CMK (cell line): ENCODE measurements around the gene FSD2.

Experiments
- DNase-seq: peaks from one replicate; pipeline ENCODE4 v3.0.0-alpha.2; 2010; ENCODE audit warnings: low read depth

FSD2 gene

GRCh38 chr15:82805994-82806406 lies at the start of gene FSD2:
TSS of gene FSD2 (minus strand) at chr15:82806069. CDS start at chr15:82787390, 18,679 bp downstream.
- DNase-seq, result no peak

GRCh38 chr15:82854554-82854953 lies 48.7 kb upstream of the FSD2 start:
- DNase-seq, result no peak

- DNase-seq, result no peak
Measured at GRCh38 chr15:82852941-82853561, 47.2 kb upstream of the FSD2 start.

GRCh38 chr15:82851981-82852511 lies 46.2 kb upstream of the FSD2 start:
- DNase-seq, result no peak

GRCh38 chr15:82851306-82851850 lies 45.5 kb upstream of the FSD2 start:
- no peak for DNase-seq

- no peak for DNase-seq
Measured at GRCh38 chr15:82850731-82851130, 44.9 kb upstream of the FSD2 start.

GRCh38 chr15:82849556-82850512 lies 44.0 kb upstream of the FSD2 start:
- DNase-seq, result peak; percentile 98

GRCh38 chr15:82848241-82848993 lies 42.5 kb upstream of the FSD2 start:
- no peak for DNase-seq

GRCh38 chr15:82847703-82848102 lies 41.8 kb upstream of the FSD2 start:
- no peak for DNase-seq

GRCh38 chr15:82846621-82847020 lies 40.8 kb upstream of the FSD2 start:
- DNase-seq, result no peak

GRCh38 chr15:82845686-82846085 lies 39.8 kb upstream of the FSD2 start:
- no peak for DNase-seq

GRCh38 chr15:82843566-82843965 lies 37.7 kb upstream of the FSD2 start:
- DNase-seq, result no peak

GRCh38 chr15:82840166-82840565 lies 34.3 kb upstream of the FSD2 start:
- no peak for DNase-seq

- no peak for DNase-seq
Measured at GRCh38 chr15:82839136-82839535, 33.3 kb upstream of the FSD2 start.

- DNase-seq, result no peak
Measured at GRCh38 chr15:82838096-82838735, 32.3 kb upstream of the FSD2 start.

- DNase-seq, result no peak
Measured at GRCh38 chr15:82835391-82835917, 29.6 kb upstream of the FSD2 start.

- DNase-seq, result no peak
Measured at GRCh38 chr15:82833362-82833682, 27.5 kb upstream of the FSD2 start.

- DNase-seq, result no peak
Measured at GRCh38 chr15:82832601-82833361, 26.9 kb upstream of the FSD2 start.

GRCh38 chr15:82831894-82832600 lies 26.2 kb upstream of the FSD2 start:
- no peak for DNase-seq
